Measurements from ENCODE around the gene NELFB.

- TF ChIP-seq, protein P1, sequence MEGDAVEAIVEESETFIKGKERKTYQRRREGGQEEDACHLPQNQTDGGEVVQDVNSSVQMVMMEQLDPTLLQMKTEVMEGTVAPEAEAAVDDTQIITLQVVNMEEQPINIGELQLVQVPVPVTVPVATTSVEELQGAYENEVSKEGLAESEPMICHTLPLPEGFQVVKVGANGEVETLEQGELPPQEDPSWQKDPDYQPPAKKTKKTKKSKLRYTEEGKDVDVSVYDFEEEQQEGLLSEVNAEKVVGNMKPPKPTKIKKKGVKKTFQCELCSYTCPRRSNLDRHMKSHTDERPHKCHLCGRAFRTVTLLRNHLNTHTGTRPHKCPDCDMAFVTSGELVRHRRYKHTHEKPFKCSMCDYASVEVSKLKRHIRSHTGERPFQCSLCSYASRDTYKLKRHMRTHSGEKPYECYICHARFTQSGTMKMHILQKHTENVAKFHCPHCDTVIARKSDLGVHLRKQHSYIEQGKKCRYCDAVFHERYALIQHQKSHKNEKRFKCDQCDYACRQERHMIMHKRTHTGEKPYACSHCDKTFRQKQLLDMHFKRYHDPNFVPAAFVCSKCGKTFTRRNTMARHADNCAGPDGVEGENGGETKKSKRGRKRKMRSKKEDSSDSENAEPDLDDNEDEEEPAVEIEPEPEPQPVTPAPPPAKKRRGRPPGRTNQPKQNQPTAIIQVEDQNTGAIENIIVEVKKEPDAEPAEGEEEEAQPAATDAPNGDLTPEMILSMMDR (IDR thresholded peaks at IDR 0.05) = peak in 1 of 3 donors; percentile 2
- TF ChIP-seq POLR2AphosphoS5 (IDR thresholded peaks at IDR 0.05) (no peak), POLR2A (IDR thresholded peaks at IDR 0.05) (no peak)
Observed at GRCh38 chr9:137305798-137306065, 50.6 kb downstream of the NELFB start.
